HL-60/S4 (cell line): Measurements from ENCODE around the gene KNL1.
"Not testable (repeated sequence)": the region's sequence is repeated elsewhere in the genome, so short reads cannot be mapped to it uniquely, and the experiment has no call there.

Experiments used
- in situ Hi-C: fragments of 300-500 bp; cut with MboI; formaldehyde crosslinking; loops from 2 replicates; pipeline ENCODE4 v1.14.3; 2022; ENCODE audit warnings: low sequenced_read_pairs

Gene KNL1

GRCh38 chr15:40647523-40647922, 53.5 kb downstream of the KNL1 start:
- in situ Hi-C loops: no loop called here

- in situ Hi-C loops: no loop called here
These were observed 56.4 kb downstream of the KNL1 start for GRCh38 chr15:40650479-40650878.

GRCh38 chr15:40660686-40661085, 66.6 kb downstream of the KNL1 start:
- in situ Hi-C loops: no loop called here

GRCh38 chr15:40664909-40665308, 70.9 kb downstream of the KNL1 start:
- in situ Hi-C loops: no loop called here

GRCh38 chr15:40676290-40676689, 82.2 kb downstream of the KNL1 start:
- in situ Hi-C loops: not testable (repeated sequence)

- in situ Hi-C loops: not testable (repeated sequence)
These were observed 82.9 kb downstream of the KNL1 start for GRCh38 chr15:40676906-40677305.

GRCh38 chr15:40680151-40680550, 86.1 kb downstream of the KNL1 start:
- in situ Hi-C loops: no loop called here

GRCh38 chr15:40680959-40681358, 86.9 kb downstream of the KNL1 start:
- in situ Hi-C loops: not testable (repeated sequence)

GRCh38 chr15:40684381-40684780, 90.3 kb downstream of the KNL1 start:
- in situ Hi-C loops: no loop called here

GRCh38 chr15:40685376-40685775, 91.3 kb downstream of the KNL1 start:
- in situ Hi-C loops: no loop called here

GRCh38 chr15:40688932-40689799, 95.1 kb downstream of the KNL1 start:
- in situ Hi-C loops: no loop called here

GRCh38 chr15:40691737-40692136, 97.7 kb downstream of the KNL1 start:
- in situ Hi-C loops: no loop called here

- in situ Hi-C loops: no loop called here
These were observed 100.0 kb downstream of the KNL1 start for GRCh38 chr15:40693904-40694687.

GRCh38 chr15:40694688-40695468, 100.8 kb downstream of the KNL1 start, which contains the start of gene RAD51:
Gene RAD51 (plus strand): TSS chr15:40695174. CDS start chr15:40698759, 3,585 bp downstream.
- in situ Hi-C loops: no loop called here

- in situ Hi-C loops: no loop called here
These were observed 101.4 kb downstream of the KNL1 start for GRCh38 chr15:40695469-40695890.

GRCh38 chr15:40696228-40696627, 102.2 kb downstream of the KNL1 start:
- in situ Hi-C loops: no loop called here

- in situ Hi-C loops: no loop called here
These were observed 103.9 kb downstream of the KNL1 start for GRCh38 chr15:40697916-40698315.

GRCh38 chr15:40702077-40702476, 108.0 kb downstream of the KNL1 start:
- in situ Hi-C loops: no loop called here

GRCh38 chr15:40706121-40706520, 112.1 kb downstream of the KNL1 start:
- in situ Hi-C loops: no loop called here
